Astrocyte (in vitro differentiated cells and primary cell): Measurements from ENCODE around the gene MAML2. TPM values are rescaled to one million over a fixed set of nuclear protein-coding genes. Genes with fewer than 3 reads are reported as not detected.

ENCODE experiments used
- DNase-seq: peaks from one replicate; pipeline ENCODE4 v3.0.0-alpha.2; 2010; ENCODE audit warnings: low read depth
- FAIRE-seq: peaks from 2 replicates; lab custom pipeline; 2011; peaks lifted over from hg19 to GRCh38; lab: Jason Lieb, UNC
- H2AFZ ChIP-seq: 2 replicates; pipeline ENCODE4 v1.6.0; 2012; ENCODE audit warnings: low read depth, low read length, inconsistent platforms
- H3K27ac ChIP-seq: 2 replicates; pipeline ENCODE4 v1.5.1; 2011; ENCODE audit warnings: low read depth, low read length, inconsistent platforms
- H3K27me3 ChIP-seq: 2 replicates; pipeline ENCODE4 v1.6.0; 2011; ENCODE audit warnings: low read length, inconsistent platforms; ENCODE audit not compliant: insufficient read depth
- H3K36me3 ChIP-seq: 2 replicates; pipeline ENCODE4 v1.5.1; 2011; ENCODE audit warnings: low read length, inconsistent platforms; ENCODE audit not compliant: insufficient read depth
- H3K4me1 ChIP-seq: 2 replicates; pipeline ENCODE4 v1.5.1; 2011; ENCODE audit warnings: low read length, inconsistent platforms; ENCODE audit not compliant: insufficient read depth
- H3K4me2 ChIP-seq: 2 replicates; pipeline ENCODE4 v1.6.0; 2012; ENCODE audit warnings: low read length, inconsistent platforms
- H3K4me3 ChIP-seq: 2 replicates; pipeline ENCODE4 v1.5.1; 2011; ENCODE audit warnings: low read depth, mild to moderate bottlenecking, low read length, inconsistent platforms; ENCODE audit not compliant: insufficient read depth
- H3K79me2 ChIP-seq: 2 replicates; pipeline ENCODE4 v1.6.0; 2012; ENCODE audit warnings: mild to moderate bottlenecking, low read length, inconsistent platforms; ENCODE audit not compliant: insufficient read depth
- H3K9ac ChIP-seq: 2 replicates; pipeline ENCODE4 v1.6.0; 2012; ENCODE audit warnings: mild to moderate bottlenecking, low read length, inconsistent platforms
- H3K9me3 ChIP-seq: 2 replicates; pipeline ENCODE4 v1.5.1; 2012; ENCODE audit warnings: low read depth, mild to moderate bottlenecking, low read length, inconsistent platforms; ENCODE audit not compliant: insufficient read depth
- H4K20me1 ChIP-seq: 2 replicates; pipeline ENCODE4 v1.6.0; 2012; ENCODE audit warnings: low read length, inconsistent platforms; ENCODE audit not compliant: insufficient read depth
- H3K27ac Mint-ChIP-seq: one replicate; pipeline ENCODE4 v1.8.0; 2021; ENCODE audit warnings: mild to moderate bottlenecking, mixed read lengths; ENCODE audit not compliant: unreplicated experiment
- H3K27me3 Mint-ChIP-seq: one replicate; pipeline ENCODE4 v1.8.0; 2021; ENCODE audit warnings: low read depth, mixed read lengths; ENCODE audit not compliant: unreplicated experiment
- H3K36me3 Mint-ChIP-seq: one replicate; pipeline ENCODE4 v1.8.0; 2021; ENCODE audit warnings: low read depth, mixed read lengths; ENCODE audit not compliant: unreplicated experiment
- H3K4me1 Mint-ChIP-seq: one replicate; pipeline ENCODE4 v1.8.0; 2021; ENCODE audit warnings: low read depth, mixed read lengths; ENCODE audit not compliant: unreplicated experiment
- H3K4me3 Mint-ChIP-seq: one replicate; pipeline ENCODE4 v1.8.0; 2021; ENCODE audit warnings: mild to moderate bottlenecking, moderate library complexity, mixed read lengths; ENCODE audit not compliant: unreplicated experiment
- H3K9me3 Mint-ChIP-seq: one replicate; pipeline ENCODE4 v1.8.0; 2021; ENCODE audit warnings: mild to moderate bottlenecking, mixed read lengths; ENCODE audit not compliant: unreplicated experiment
- CTCF ChIP-seq: IDR thresholded peaks from 2 replicates; pipeline ENCODE4 v1.5.1; 2011; ENCODE audit warnings: low read depth, mild to moderate bottlenecking, inconsistent platforms, low read length, moderate library complexity; ENCODE audit not compliant: insufficient read depth
- EZH2 ChIP-seq: IDR thresholded peaks from 2 replicates; pipeline ENCODE4 v1.6.1; 2012; ENCODE audit warnings: mild to moderate bottlenecking, low read length, inconsistent platforms; ENCODE audit not compliant: insufficient read depth
- total RNA-seq: library from RNA; stranded (reverse); gene quantifications from 2 replicates; pipeline ENCODE4 v1.2.1, GENCODE V29; 2021

MAML2 gene
- total RNA-seq, 1 donor from 2014 or later = 27.4 TPM

GRCh38 chr11:96105944-96106343 is 237.1 kb downstream of the MAML2 start:
- H3K4me3 ChIP-seq = no peak overlapping the region
- no peaks in the 10 kb centered on the region for H3K27me3 Mint-ChIP-seq
- no peaks in the 10 kb centered on the region for H3K27me3 ChIP-seq
- H4K20me1 ChIP-seq = no peaks in the 10 kb centered on the region
- H3K79me2 ChIP-seq = peaks cover 24% of the 10 kb centered on the region
- H3K9ac ChIP-seq = no peak overlapping the region
- H3K4me3 Mint-ChIP-seq = no peak overlapping the region
- no peak for DNase-seq
- H3K36me3 ChIP-seq = no peaks in the 10 kb centered on the region
- TF ChIP-seq CTCF (no peak), EZH2 (no peak)
- H3K27ac ChIP-seq = no peak overlapping the region
- H3K4me1 Mint-ChIP-seq = peaks cover 39% of the 10 kb centered on the region
- H2AFZ ChIP-seq = no peak overlapping the region
- H3K9me3 ChIP-seq = no peaks in the 10 kb centered on the region
- H3K4me2 ChIP-seq = no peak overlapping the region
- FAIRE-seq = no peak
- peaks cover 2% of the 10 kb centered on the region for H3K36me3 Mint-ChIP-seq
- H3K9me3 Mint-ChIP-seq = no peaks in the 10 kb centered on the region
- H3K4me1 ChIP-seq = peaks cover 21% of the 10 kb centered on the region
- no peak overlapping the region for H3K27ac Mint-ChIP-seq

- FAIRE-seq (no peak), DNase-seq (no peak)
- Histone ChIP-seq H3K27me3 (no peaks in the 10 kb centered on the region), H2AFZ (no peak overlapping the region), H3K4me3 (no peak overlapping the region), H3K27ac (peak overlapping the region; percentile 32), H3K4me2 (peak overlapping the region; percentile 37), H3K9me3 (no peaks in the 10 kb centered on the region), H3K9ac (no peak overlapping the region), H3K36me3 (no peaks in the 10 kb centered on the region), H3K4me1 (peaks cover 21% of the 10 kb centered on the region), H3K79me2 (peaks cover 28% of the 10 kb centered on the region), H4K20me1 (no peaks in the 10 kb centered on the region)
- Mint-ChIP-seq H3K27ac (peak overlapping the region; percentile 48), H3K36me3 (peaks cover 2% of the 10 kb centered on the region), H3K9me3 (no peaks in the 10 kb centered on the region), H3K4me1 (peaks cover 39% of the 10 kb centered on the region), H3K27me3 (no peaks in the 10 kb centered on the region), H3K4me3 (no peak overlapping the region)
- TF ChIP-seq CTCF (no peak), EZH2 (no peak)
Measured at GRCh38 chr11:96105197-96105895, 237.6 kb downstream of the MAML2 start.

- no peak for DNase-seq
- Mint-ChIP-seq H3K4me3 (no peak overlapping the region), H3K9me3 (no peaks in the 10 kb centered on the region), H3K36me3 (peaks cover 2% of the 10 kb centered on the region), H3K27ac (peak overlapping the region; percentile 13), H3K4me1 (peaks cover 39% of the 10 kb centered on the region), H3K27me3 (no peaks in the 10 kb centered on the region)
- no peaks in the 10 kb centered on the region for H3K9me3 ChIP-seq
- H3K4me2 ChIP-seq = no peak overlapping the region
- H3K27me3 ChIP-seq = no peaks in the 10 kb centered on the region
- FAIRE-seq = no peak
- H3K4me3 ChIP-seq = no peak overlapping the region
- H3K27ac ChIP-seq = no peak overlapping the region
- H3K9ac ChIP-seq = no peak overlapping the region
- TF ChIP-seq CTCF (no peak), EZH2 (no peak)
- no peaks in the 10 kb centered on the region for H4K20me1 ChIP-seq
- H3K4me1 ChIP-seq = peaks cover 21% of the 10 kb centered on the region
- H3K36me3 ChIP-seq = no peaks in the 10 kb centered on the region
- H3K79me2 ChIP-seq = peaks cover 29% of the 10 kb centered on the region
- H2AFZ ChIP-seq = no peak overlapping the region
Measured at GRCh38 chr11:96104496-96104895, 238.5 kb downstream of the MAML2 start.
